HCT116 (cell line): ENCODE results near the gene TMTC2. TPM values are rescaled to one million over a fixed set of nuclear protein-coding genes. Genes with fewer than 3 reads are reported as not detected.

Experiments used
- ATAC-seq: fragments of 200-7000 bp; cut with Tn5 transposase; 2 replicates; pipeline ENCODE4 v1.9.1; 2020; ENCODE audit warnings: mild to moderate bottlenecking, moderate library complexity
- BruUV-seq: library from RNA; stranded (reverse); fragments of 400-500 nt; replicated peaks from 2 replicates; lab custom pipeline; 2021; lab: Mats Ljungman, UMichigan
- CTCF ChIA-PET: fragments of 300-600 bp; sonication (Branson Sonifier 250); formaldehyde crosslinking; loops from one replicate; lab custom pipeline; 2021; ENCODE audit warnings: antibody characterized with exemption; lab: Charles Lee
- POLR2A ChIA-PET: fragments of 300-600, 350-600 bp; sonication (Branson Sonifier 250); formaldehyde crosslinking; loops from one replicate; lab custom pipeline; 2021; ENCODE audit warnings: antibody characterized with exemption; lab: Charles Lee
- RAD21 ChIA-PET, 2 experiments: fragments of 300-600 bp; sonication (Branson Sonifier 250); formaldehyde crosslinking; loops; one replicate each; lab custom pipeline; 2023; ENCODE audit warnings: low total read pairs in 2 of 2; ENCODE audit not compliant: uncharacterized antibody in 2 of 2, unreplicated experiment in 2 of 2, low non-redundant PET in 1 of 2; lab: Charles Lee
- DNase-seq: peaks from one replicate; pipeline ENCODE4 v3.0.0-alpha.2; 2010; ENCODE audit warnings: low read depth, low spot score
- H2AFZ ChIP-seq: fragments of 200-600 bp; shearing (Covaris generic), sonication (generic); 2 replicates; pipeline ENCODE4 v1.6.1; 2017; ENCODE audit warnings: low read depth, mixed run types, mixed read lengths, antibody characterized with exemption, low read length; ENCODE audit not compliant: poor library complexity, severe bottlenecking
- H3K27ac ChIP-seq: 2 replicates; pipeline ENCODE4 v1.5.1; 2012; ENCODE audit warnings: low read depth, low read length
- H3K27me3 ChIP-seq: fragments of 200-600 bp; sonication (generic); 2 replicates; pipeline ENCODE4 v1.6.1; 2016; ENCODE audit warnings: mixed run types, low read length, mixed read lengths; ENCODE audit not compliant: insufficient read depth
- H3K36me3 ChIP-seq, 2 experiments: fragments of 200-500 bp in 1 of 2; fragments of 200-600 bp in 1 of 2; sonication (Bioruptor generic) in 1 of 2; sonication (generic) in 1 of 2; 2 replicates each; pipeline versions ENCODE4 v1.5.1 to v1.6.1; 2014 to 2016; ENCODE audit warnings: low read length in 2 of 2, inconsistent platforms in 1 of 2, mixed read lengths in 1 of 2, mixed run types in 1 of 2; ENCODE audit not compliant: insufficient read depth in 2 of 2, control insufficient read depth in 1 of 2
- H3K4me1 ChIP-seq, 2 experiments: fragments of 200-600 bp in 1 of 2; sonication (generic) in 1 of 2; 2 replicates each; pipeline versions ENCODE4 v1.5.1 to v1.6.1; 2012 to 2017; ENCODE audit warnings: low read length in 2 of 2, inconsistent platforms in 1 of 2, mild to moderate bottlenecking in 1 of 2, mixed read lengths in 1 of 2, mixed run types in 1 of 2, moderate library complexity in 1 of 2; ENCODE audit not compliant: insufficient read depth in 2 of 2, control insufficient read depth in 1 of 2
- H3K4me2 ChIP-seq: fragments of 200-600 bp; sonication (generic); 2 replicates; pipeline ENCODE4 v1.6.1; 2017; ENCODE audit warnings: mixed run types, low read length, mixed read lengths
- H3K4me3 ChIP-seq, 2 experiments: fragments of 200-600 bp in 1 of 2; sonication (generic) in 1 of 2; replicated peaks in 1 of 2; 2 replicates each; pipeline ENCODE4 v1.5.1; 2011 to 2016; ENCODE audit warnings: low read length in 2 of 2, control low read depth in 1 of 2, low read depth in 1 of 2, mild to moderate bottlenecking in 1 of 2, mixed read lengths in 1 of 2, mixed run types in 1 of 2
- H3K79me2 ChIP-seq: fragments of 200-600 bp; sonication (generic); 2 replicates; pipeline ENCODE4 v1.6.1; 2017; ENCODE audit warnings: mild to moderate bottlenecking, mixed run types, low read length, moderate library complexity, mixed read lengths; ENCODE audit not compliant: insufficient read depth
- H3K9ac ChIP-seq: fragments of 200-600 bp; sonication (generic); 2 replicates; pipeline ENCODE4 v1.6.1; 2016; ENCODE audit warnings: low read length, mixed read lengths
- H3K9me2 ChIP-seq: fragments of 200-600 bp; sonication (generic), shearing (Covaris generic); 2 replicates; pipeline ENCODE4 v1.6.1; 2017; ENCODE audit warnings: mixed run types, mild to moderate bottlenecking, moderate library complexity; ENCODE audit not compliant: insufficient read depth
- H3K9me3 ChIP-seq, 2 experiments: fragments of 200-500 bp in 1 of 2; fragments of 200-600 bp in 1 of 2; sonication (Bioruptor generic) in 1 of 2; sonication (generic) in 1 of 2; 2 replicates each; pipeline ENCODE4 v1.6.1; 2014 to 2017; ENCODE audit warnings: low read length in 2 of 2, mixed read lengths in 2 of 2, inconsistent platforms in 1 of 2, low read depth in 1 of 2, mild to moderate bottlenecking in 1 of 2, mixed run types in 1 of 2, moderate library complexity in 1 of 2; ENCODE audit not compliant: control insufficient read depth in 1 of 2, insufficient read depth in 1 of 2
- H4K20me1 ChIP-seq: fragments of 200-600 bp; sonication (generic), shearing (Covaris generic); 2 replicates; pipeline ENCODE4 v1.6.1; 2017; ENCODE audit warnings: mixed run types, mild to moderate bottlenecking, moderate library complexity; ENCODE audit not compliant: insufficient read depth
- CBX3 ChIP-seq: IDR thresholded peaks from 2 replicates; pipeline ENCODE4 v1.6.1; 2012; ENCODE audit warnings: low read depth
- EGR1 ChIP-seq: IDR thresholded peaks from 2 replicates; pipeline ENCODE4 v1.6.1; 2012; ENCODE audit warnings: low read depth
- JUND ChIP-seq: IDR thresholded peaks from 2 replicates; pipeline ENCODE4 v1.6.1; 2012
- POLR2AphosphoS5 ChIP-seq: IDR thresholded peaks from 2 replicates; pipeline ENCODE4 v1.6.1; 2011; ENCODE audit warnings: mild to moderate bottlenecking, low read depth, low read length, moderate library complexity
- RAD21 ChIP-seq: IDR thresholded peaks from 2 replicates; pipeline ENCODE4 v1.6.1; 2012; ENCODE audit warnings: low read depth, mild to moderate bottlenecking
- SIN3A ChIP-seq: IDR thresholded peaks from 2 replicates; pipeline ENCODE4 v1.6.1; 2012; ENCODE audit warnings: low read depth
- SRF ChIP-seq: IDR thresholded peaks from 2 replicates; pipeline ENCODE4 v1.6.1; 2012; ENCODE audit warnings: low read depth
- TCF7L2 ChIP-seq: IDR thresholded peaks from 2 replicates; pipeline ENCODE4 v1.7.0; 2011; ENCODE audit warnings: borderline replicate concordance, inconsistent platforms; ENCODE audit not compliant: insufficient read depth, insufficient read length; ENCODE audit errors: extremely low read depth
- YY1 ChIP-seq: IDR thresholded peaks from 2 replicates; pipeline ENCODE4 v1.6.1; 2011; ENCODE audit warnings: low read length, low read depth, moderate library complexity, mild to moderate bottlenecking; ENCODE audit not compliant: insufficient replicate concordance; ENCODE audit errors: extremely low read depth
- intact Hi-C: fragments of 100-400 bp; cut with micrococcal nuclease; formaldehyde crosslinking; loops from 2 replicates; pipeline ENCODE4 v1.10.0; 2022
- total RNA-seq: library from RNA; stranded (reverse); gene quantifications from one replicate; pipeline ENCODE4 v1.2.1, GENCODE V29; 2021; ENCODE audit not compliant: unreplicated experiment
- TF ChIP-seq, protein P1 (sequence below): IDR thresholded peaks from 2 replicates; pipeline ENCODE4 v1.6.1; 2012; ENCODE audit warnings: low read depth
- TF ChIP-seq, protein P2 (sequence below): IDR thresholded peaks from 2 replicates; pipeline ENCODE4 v1.6.1; 2011; ENCODE audit warnings: mild to moderate bottlenecking, low read length, moderate library complexity; ENCODE audit not compliant: insufficient replicate concordance; ENCODE audit errors: extremely low read depth

Gene TMTC2
- total RNA-seq, 1 experiment from 2014 or later: 11.5 TPM

DNA sequence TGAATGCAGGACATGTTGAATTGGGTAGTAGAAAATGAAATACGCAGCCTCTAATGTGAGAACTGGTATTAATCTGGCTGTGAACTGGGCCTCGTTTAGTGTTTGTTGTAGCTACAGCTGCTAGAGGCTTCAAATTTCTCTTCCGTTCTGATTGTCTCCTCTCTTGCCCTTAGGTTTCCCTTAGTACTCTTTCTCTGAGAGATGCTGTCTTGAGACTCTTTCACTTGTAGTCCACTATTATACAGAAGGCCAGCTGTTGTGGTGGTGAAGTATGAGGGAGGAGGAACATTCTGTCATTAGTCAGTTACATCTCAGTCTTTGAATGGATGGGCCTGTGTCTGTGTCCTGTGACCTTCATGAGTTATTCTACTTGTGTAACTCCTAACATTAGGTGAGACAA lies 322.0 kb downstream of the TMTC2 start:
- H3K36me3 ChIP-seq: no peaks in the 10 kb centered on the region; a peak in 1 of 4 replicates
- no peak for ATAC-seq
- no peak overlapping the region for H3K9ac ChIP-seq
- no peak overlapping the region for H3K4me3 ChIP-seq
- H3K27ac ChIP-seq: no peak overlapping the region
- CTCF ChIA-PET: no interaction called here
- H2AFZ ChIP-seq: no peak overlapping the region
- H3K4me1 ChIP-seq: no peaks in the 10 kb centered on the region
- no peaks in the 10 kb centered on the region for H3K79me2 ChIP-seq
- POLR2A ChIA-PET: no interaction called here
- no peak for DNase-seq
- TF ChIP-seq EGR1 (no peak), TCF7L2 (no peak), YY1 (no peak), CBX3 (no peak), RAD21 (no peak), SIN3A (no peak), POLR2AphosphoS5 (no peak), JUND (no peak), SRF (no peak)
- TF ChIP-seq, protein P1, sequence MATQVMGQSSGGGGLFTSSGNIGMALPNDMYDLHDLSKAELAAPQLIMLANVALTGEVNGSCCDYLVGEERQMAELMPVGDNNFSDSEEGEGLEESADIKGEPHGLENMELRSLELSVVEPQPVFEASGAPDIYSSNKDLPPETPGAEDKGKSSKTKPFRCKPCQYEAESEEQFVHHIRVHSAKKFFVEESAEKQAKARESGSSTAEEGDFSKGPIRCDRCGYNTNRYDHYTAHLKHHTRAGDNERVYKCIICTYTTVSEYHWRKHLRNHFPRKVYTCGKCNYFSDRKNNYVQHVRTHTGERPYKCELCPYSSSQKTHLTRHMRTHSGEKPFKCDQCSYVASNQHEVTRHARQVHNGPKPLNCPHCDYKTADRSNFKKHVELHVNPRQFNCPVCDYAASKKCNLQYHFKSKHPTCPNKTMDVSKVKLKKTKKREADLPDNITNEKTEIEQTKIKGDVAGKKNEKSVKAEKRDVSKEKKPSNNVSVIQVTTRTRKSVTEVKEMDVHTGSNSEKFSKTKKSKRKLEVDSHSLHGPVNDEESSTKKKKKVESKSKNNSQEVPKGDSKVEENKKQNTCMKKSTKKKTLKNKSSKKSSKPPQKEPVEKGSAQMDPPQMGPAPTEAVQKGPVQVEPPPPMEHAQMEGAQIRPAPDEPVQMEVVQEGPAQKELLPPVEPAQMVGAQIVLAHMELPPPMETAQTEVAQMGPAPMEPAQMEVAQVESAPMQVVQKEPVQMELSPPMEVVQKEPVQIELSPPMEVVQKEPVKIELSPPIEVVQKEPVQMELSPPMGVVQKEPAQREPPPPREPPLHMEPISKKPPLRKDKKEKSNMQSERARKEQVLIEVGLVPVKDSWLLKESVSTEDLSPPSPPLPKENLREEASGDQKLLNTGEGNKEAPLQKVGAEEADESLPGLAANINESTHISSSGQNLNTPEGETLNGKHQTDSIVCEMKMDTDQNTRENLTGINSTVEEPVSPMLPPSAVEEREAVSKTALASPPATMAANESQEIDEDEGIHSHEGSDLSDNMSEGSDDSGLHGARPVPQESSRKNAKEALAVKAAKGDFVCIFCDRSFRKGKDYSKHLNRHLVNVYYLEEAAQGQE: no peak
- TF ChIP-seq, protein P2, sequence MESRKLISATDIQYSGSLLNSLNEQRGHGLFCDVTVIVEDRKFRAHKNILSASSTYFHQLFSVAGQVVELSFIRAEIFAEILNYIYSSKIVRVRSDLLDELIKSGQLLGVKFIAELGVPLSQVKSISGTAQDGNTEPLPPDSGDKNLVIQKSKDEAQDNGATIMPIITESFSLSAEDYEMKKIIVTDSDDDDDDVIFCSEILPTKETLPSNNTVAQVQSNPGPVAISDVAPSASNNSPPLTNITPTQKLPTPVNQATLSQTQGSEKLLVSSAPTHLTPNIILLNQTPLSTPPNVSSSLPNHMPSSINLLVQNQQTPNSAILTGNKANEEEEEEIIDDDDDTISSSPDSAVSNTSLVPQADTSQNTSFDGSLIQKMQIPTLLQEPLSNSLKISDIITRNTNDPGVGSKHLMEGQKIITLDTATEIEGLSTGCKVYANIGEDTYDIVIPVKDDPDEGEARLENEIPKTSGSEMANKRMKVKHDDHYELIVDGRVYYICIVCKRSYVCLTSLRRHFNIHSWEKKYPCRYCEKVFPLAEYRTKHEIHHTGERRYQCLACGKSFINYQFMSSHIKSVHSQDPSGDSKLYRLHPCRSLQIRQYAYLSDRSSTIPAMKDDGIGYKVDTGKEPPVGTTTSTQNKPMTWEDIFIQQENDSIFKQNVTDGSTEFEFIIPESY: no peak
- no peaks in the 10 kb centered on the region for H4K20me1 ChIP-seq
- intact Hi-C loops: loop anchor here (10.0 kb wide), 1 partner anchor 484 kb away; no protein-coding TSS in a partner anchor
- RAD21 ChIA-PET: no interaction called here
- H3K27me3 ChIP-seq: no peaks in the 10 kb centered on the region
- no TSS peak for BruUV-seq
- no peaks in the 10 kb centered on the region for H3K9me2 ChIP-seq
- H3K9me3 ChIP-seq: peaks cover 0 to 3% of the 10 kb centered on the region in 2 experiments; a peak in 1 of 4 replicates
- no peak overlapping the region for H3K4me2 ChIP-seq
